Ishikawa (cell line): Measurements from ENCODE around the gene VWA8.

Source experiments
- EGR1 ChIP-seq: IDR thresholded peaks from 2 replicates; pipeline ENCODE4 v1.6.1; 2012
- NFIC ChIP-seq: IDR thresholded peaks from 2 replicates; pipeline ENCODE4 v1.6.1; 2012
- RAD21 ChIP-seq: IDR thresholded peaks from 2 replicates; pipeline ENCODE4 v1.6.1; 2012; ENCODE audit warnings: low read depth
- TCF12 ChIP-seq: IDR thresholded peaks from 2 replicates; pipeline ENCODE4 v1.6.1; 2012; ENCODE audit warnings: low read depth
- USF1 ChIP-seq: IDR thresholded peaks from 2 replicates; pipeline ENCODE4 v1.6.1; 2012
- YY1 ChIP-seq: IDR thresholded peaks from 2 replicates; pipeline ENCODE4 v1.6.1; 2012; ENCODE audit warnings: low read depth
- ZBTB7A ChIP-seq: IDR thresholded peaks from 2 replicates; pipeline ENCODE4 v1.6.1; 2012; ENCODE audit warnings: low read depth
- TF ChIP-seq, protein P1 (sequence below): IDR thresholded peaks from 2 replicates; pipeline ENCODE4 v1.6.1; 2012; ENCODE audit warnings: low read depth, mild to moderate bottlenecking

- TF ChIP-seq EGR1, result no peak
- no peak for TF ChIP-seq USF1
- TF ChIP-seq NFIC, result no peak
- TF ChIP-seq YY1, result no peak
- no peak for TF ChIP-seq TCF12
- TF ChIP-seq RAD21, result no peak
- TF ChIP-seq, protein P1, sequence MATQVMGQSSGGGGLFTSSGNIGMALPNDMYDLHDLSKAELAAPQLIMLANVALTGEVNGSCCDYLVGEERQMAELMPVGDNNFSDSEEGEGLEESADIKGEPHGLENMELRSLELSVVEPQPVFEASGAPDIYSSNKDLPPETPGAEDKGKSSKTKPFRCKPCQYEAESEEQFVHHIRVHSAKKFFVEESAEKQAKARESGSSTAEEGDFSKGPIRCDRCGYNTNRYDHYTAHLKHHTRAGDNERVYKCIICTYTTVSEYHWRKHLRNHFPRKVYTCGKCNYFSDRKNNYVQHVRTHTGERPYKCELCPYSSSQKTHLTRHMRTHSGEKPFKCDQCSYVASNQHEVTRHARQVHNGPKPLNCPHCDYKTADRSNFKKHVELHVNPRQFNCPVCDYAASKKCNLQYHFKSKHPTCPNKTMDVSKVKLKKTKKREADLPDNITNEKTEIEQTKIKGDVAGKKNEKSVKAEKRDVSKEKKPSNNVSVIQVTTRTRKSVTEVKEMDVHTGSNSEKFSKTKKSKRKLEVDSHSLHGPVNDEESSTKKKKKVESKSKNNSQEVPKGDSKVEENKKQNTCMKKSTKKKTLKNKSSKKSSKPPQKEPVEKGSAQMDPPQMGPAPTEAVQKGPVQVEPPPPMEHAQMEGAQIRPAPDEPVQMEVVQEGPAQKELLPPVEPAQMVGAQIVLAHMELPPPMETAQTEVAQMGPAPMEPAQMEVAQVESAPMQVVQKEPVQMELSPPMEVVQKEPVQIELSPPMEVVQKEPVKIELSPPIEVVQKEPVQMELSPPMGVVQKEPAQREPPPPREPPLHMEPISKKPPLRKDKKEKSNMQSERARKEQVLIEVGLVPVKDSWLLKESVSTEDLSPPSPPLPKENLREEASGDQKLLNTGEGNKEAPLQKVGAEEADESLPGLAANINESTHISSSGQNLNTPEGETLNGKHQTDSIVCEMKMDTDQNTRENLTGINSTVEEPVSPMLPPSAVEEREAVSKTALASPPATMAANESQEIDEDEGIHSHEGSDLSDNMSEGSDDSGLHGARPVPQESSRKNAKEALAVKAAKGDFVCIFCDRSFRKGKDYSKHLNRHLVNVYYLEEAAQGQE, result no peak
- no peak for TF ChIP-seq ZBTB7A
These were observed 113.7 kb downstream of the VWA8 start for GRCh38 chr13:41847216-41847615.
